ENCODE measurements around the gene SRPK1.

- TF ChIP-seq EZH2 (IDR thresholded peaks at IDR 0.05): no peak
- TF ChIP-seq POLR2AphosphoS5 (IDR thresholded peaks at IDR 0.05; ENCODE audit: borderline replicate concordance, low read depth, low read length): no peak
- TF ChIP-seq FOXP2 (optimal IDR thresholded peaks at IDR 0.05; ENCODE audit: control extremely low read depth, extremely low read length, insufficient read depth): no peak
Observed at GRCh38 chr6:35850208-35850607, 70.7 kb downstream of the SRPK1 start.

Data from SK-N-MC (cell line).